GM20000 (cell line): ENCODE results near the gene TNPO1.

Experiments
- DNase-seq: peaks from one replicate; pipeline ENCODE4 v3.0.0; 2012; ENCODE audit warnings: low spot score
- TF ChIP-seq, protein P1 (sequence below): IDR thresholded peaks from 2 replicates; pipeline ENCODE4 v1.5.1; 2012; ENCODE audit warnings: mild to moderate bottlenecking, control low read depth; ENCODE audit errors: extremely low read depth, missing control alignments

TNPO1 gene

DNA sequence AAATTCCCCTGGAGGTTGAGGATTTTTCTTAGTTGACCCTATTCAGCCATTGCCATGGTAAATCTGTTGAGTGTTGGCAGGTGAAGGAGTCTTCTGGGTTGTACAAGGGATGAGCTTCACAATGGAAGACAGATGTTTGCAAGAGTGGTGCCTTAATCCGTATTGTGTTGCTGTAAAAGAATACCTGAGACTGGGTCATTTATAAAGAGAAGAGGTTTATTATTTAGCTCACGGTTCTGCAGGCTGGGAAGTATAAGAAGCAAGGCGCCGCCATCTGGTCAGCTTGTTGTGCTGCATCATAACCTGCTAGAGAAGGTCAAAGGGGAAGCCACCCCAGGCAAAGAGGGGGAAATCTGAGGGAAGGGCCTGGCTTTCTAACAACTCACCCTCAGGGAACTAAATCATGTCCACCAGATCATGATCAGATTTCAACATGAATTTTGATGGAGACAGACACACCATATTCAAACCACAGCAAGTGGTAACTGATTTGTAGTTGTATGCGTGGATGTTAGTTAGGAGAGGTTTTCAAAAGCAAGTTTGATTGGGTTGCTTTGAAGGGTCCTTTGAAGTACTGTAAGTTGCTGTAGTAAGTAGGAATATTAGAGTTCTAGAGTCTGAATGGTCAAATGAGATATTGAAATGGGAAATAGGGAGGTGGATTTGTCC lies 2.5 kb downstream of the TNPO1 start:
- DNase-seq, result peak; percentile 58
- TF ChIP-seq, protein P1, sequence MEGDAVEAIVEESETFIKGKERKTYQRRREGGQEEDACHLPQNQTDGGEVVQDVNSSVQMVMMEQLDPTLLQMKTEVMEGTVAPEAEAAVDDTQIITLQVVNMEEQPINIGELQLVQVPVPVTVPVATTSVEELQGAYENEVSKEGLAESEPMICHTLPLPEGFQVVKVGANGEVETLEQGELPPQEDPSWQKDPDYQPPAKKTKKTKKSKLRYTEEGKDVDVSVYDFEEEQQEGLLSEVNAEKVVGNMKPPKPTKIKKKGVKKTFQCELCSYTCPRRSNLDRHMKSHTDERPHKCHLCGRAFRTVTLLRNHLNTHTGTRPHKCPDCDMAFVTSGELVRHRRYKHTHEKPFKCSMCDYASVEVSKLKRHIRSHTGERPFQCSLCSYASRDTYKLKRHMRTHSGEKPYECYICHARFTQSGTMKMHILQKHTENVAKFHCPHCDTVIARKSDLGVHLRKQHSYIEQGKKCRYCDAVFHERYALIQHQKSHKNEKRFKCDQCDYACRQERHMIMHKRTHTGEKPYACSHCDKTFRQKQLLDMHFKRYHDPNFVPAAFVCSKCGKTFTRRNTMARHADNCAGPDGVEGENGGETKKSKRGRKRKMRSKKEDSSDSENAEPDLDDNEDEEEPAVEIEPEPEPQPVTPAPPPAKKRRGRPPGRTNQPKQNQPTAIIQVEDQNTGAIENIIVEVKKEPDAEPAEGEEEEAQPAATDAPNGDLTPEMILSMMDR, result peak; percentile 80

DNA sequence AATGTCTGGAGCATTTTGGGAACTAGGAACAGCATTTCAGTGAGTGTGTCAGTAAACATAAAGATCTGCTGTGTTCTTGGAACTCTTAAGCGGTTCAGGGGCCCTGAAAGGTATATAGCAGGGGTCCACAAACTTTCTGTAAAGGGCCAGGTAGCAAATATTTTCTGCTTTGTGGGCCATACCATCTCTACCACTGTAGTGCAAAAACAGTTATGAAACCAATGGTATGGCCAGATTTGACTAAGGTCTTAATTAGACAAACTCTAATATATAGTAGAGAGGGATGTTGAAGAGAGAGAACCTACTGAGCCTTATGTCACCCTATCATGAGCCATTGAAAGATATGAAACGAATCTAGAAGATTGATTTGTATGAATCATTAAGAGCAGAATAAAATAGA lies 5.3 kb downstream of the TNPO1 start:
- no peak for DNase-seq
- TF ChIP-seq, protein P1, result no peak

DNA sequence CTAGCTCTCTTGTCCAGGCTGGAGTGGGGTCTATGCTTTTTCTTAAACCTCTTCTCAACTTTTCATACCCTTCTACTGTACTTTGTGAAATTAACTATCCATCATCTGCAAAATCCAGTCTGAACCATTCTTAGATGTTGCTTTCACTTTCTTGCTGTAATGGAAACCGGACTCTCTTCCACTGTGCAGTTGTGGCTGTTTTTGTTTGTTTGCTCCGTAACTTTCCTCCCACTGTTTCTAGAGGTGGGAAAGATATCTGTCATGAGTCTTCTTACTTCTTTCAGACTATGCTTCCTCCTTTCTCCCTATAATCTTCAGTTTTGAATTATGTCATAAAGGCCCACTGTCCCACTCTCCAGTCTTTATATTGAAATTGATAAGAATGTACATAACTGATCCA lies 6.5 kb downstream of the TNPO1 start:
- TF ChIP-seq, protein P1, result no peak
- no peak for DNase-seq

DNA sequence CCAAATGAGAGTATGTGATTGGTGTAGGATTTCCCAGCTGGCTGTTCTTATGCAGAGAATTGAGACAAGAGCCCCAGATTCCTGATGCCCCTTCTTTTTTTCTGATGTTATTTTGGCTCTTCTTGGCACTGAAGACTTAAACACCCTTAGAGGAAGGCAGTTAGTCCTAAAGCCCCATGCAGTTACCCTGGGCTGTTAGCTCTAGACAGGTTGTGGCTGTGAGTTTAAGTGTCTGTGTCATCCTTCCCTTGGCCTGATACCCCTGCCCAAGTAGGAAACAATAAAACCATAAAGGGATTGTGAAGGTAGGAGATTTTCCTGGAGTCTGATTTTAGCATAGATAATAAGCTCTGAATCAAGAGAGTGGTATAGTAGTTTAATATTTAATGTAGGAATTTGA lies 13.2 kb downstream of the TNPO1 start:
- TF ChIP-seq, protein P1, result no peak

DNA sequence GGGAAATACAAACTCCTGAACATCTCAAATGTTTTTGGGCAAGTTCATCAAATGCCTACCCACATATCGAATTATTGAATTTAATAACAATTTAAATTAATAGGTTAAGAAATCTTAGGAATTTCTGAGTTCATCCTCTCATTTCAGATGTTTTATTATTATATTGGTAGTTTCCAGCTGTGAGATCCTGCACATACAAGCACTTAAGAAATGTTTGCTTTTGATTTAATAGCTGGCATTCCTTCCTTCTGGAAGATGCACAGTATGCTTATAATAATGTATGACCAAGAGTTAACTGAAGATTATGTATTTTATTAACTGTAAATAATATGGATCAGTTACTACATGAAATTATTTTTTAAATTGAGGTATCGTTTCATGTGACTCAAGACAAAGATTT lies 13.9 kb downstream of the TNPO1 start:
- TF ChIP-seq, protein P1, result no peak
- no peak for DNase-seq

More for the DNA sequence above, 13.2 kb downstream of the TNPO1 start:
- DNase-seq, result no peak

DNA sequence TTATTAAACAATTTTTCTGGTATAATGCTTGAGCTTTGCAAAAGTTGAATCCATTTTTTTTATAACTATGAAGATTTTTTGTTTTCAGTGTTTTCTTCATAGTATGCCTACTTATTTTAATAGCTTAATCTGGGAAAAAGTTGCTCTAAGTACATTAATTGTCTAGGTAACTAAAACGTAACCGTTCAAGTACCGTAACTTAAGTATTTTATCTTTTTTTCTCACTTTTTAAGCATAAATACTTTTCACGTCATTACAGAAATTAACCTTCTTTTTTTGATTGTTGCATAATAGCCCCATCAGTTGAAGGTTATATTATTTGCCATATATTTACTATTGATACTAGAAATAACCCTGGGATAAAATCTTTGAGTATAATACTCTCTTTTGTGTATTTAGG lies 15.2 kb downstream of the TNPO1 start:
- DNase-seq, result no peak
- TF ChIP-seq, protein P1, result no peak

DNA sequence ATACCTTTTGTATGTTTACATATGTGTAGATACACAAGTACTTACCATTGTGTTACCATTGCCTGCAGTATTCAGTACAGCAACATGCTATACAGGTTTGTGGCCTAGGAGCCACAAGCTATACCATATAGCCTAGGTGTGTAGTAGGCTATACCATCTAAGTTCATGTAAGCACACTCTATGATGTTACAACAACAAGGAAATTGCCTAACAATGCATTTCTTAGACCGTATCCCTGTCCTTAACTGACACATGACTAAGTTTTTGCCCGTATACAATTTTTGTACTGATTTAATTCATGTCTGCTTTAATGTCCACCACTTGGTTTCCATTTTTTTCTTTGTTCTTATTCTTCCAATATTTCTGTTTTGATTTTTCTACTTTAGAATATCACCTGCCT lies 18.5 kb downstream of the TNPO1 start:
- TF ChIP-seq, protein P1, result no peak

More for the DNA sequence above, 18.5 kb downstream of the TNPO1 start:
- DNase-seq, result no peak
